HepG2 (cell line): ENCODE results near the gene NCAPD2. TPM values are rescaled to one million over a fixed set of nuclear protein-coding genes. Genes with fewer than 3 reads are reported as not detected.
A peak's percentile ranks its signal among the peaks of the same experiment; 100 is the strongest.

Source experiments
- HNF4A ChIP-seq: sonication (generic); formaldehyde crosslinking; IDR thresholded peaks from 2 replicates; pipeline ENCODE4 v1.4.0; 2020; ENCODE audit warnings: missing genetic modification reagents
- JUND ChIP-seq: sonication (generic); formaldehyde crosslinking; IDR thresholded peaks from 2 replicates; pipeline ENCODE4 v1.8.0; 2022; ENCODE audit warnings: mild to moderate bottlenecking, missing genetic modification reagents
- KDM4B ChIP-seq: sonication (generic); formaldehyde crosslinking; IDR thresholded peaks from 2 replicates; pipeline ENCODE4 v1.4.0; 2020; ENCODE audit warnings: missing genetic modification reagents
- LCORL ChIP-seq, 2 experiments: fragments of 450-650 bp in 1 of 2; sonication (generic) in 1 of 2; formaldehyde crosslinking in 1 of 2; IDR thresholded peaks; 2 replicates each; pipeline versions ENCODE4 v1.5.0 to v1.6.1; 2017 to 2020; ENCODE audit warnings: antibody characterized with exemption in 1 of 2, missing genetic modification reagents in 1 of 2
- NCOR1 ChIP-seq: fragments of 200-600 bp; sonication (generic); IDR thresholded peaks from 2 replicates; pipeline ENCODE4 v1.7.0; 2017; ENCODE audit warnings: antibody characterized with exemption, low read length, borderline replicate concordance
- NR2F6 ChIP-seq, 2 experiments: IDR thresholded peaks; 2 replicates each; pipeline ENCODE4 v1.6.1; 2016; ENCODE audit warnings: antibody characterized with exemption in 1 of 2, mild to moderate bottlenecking in 1 of 2
- PHF20 ChIP-seq: sonication (generic); formaldehyde crosslinking; IDR thresholded peaks from 2 replicates; pipeline ENCODE4 v1.5.0; 2020; ENCODE audit warnings: mild to moderate bottlenecking, missing genetic modification reagents
- REPIN1 ChIP-seq: sonication (generic); formaldehyde crosslinking; IDR thresholded peaks from 2 replicates; pipeline ENCODE4 v1.8.0; 2022; ENCODE audit warnings: missing genetic modification reagents, low read depth, mild to moderate bottlenecking, borderline replicate concordance
- ZNF441 ChIP-seq: sonication (generic); formaldehyde crosslinking; IDR thresholded peaks from 2 replicates; pipeline ENCODE4 v1.7.0; 2021; ENCODE audit warnings: missing genetic modification reagents, borderline replicate concordance
- polyA plus RNA-seq, 8 experiments: library from polyadenylated mRNA; depleted of rRNA in 3 of 8; stranded (reverse) in 7 of 8; unstranded in 1 of 8; fragments of >200 nt; fragmentation: Illumina TruSeq in 4 of 8; extraction: Trizol in 4 of 8; gene quantifications; 2 replicates each; pipeline versions ENCODE4 v1.2.1 to v1.2.3, GENCODE V29; 2011 to 2016; ENCODE audit warnings: low read depth in 4 of 8, missing spikeins in 1 of 8, mixed read lengths in 1 of 8; ENCODE audit not compliant: insufficient read depth in 1 of 8
- total RNA-seq, 5 experiments: library from RNA; depleted of rRNA; stranded (reverse); fragments of >200 nt; fragmentation: Illumina TruSeq; extraction: Trizol; gene quantifications; 2 replicates each; pipeline ENCODE4 v1.2.3, GENCODE V29; 2016; ENCODE audit warnings: low read depth in 1 of 5
- TF ChIP-seq, protein P1 (sequence below): sonication (generic); formaldehyde crosslinking; IDR thresholded peaks from 2 replicates; pipeline ENCODE4 v1.5.1; 2020; ENCODE audit warnings: mild to moderate bottlenecking, missing genetic modification reagents, borderline replicate concordance
- TF ChIP-seq, protein P2 (sequence below): IDR thresholded peaks from 2 replicates; pipeline ENCODE4 v1.6.1; 2016; ENCODE audit warnings: missing biosample characterization, missing genetic modification reagents, low read depth
- TF ChIP-seq, protein P3 (sequence below): sonication (generic); formaldehyde crosslinking; IDR thresholded peaks from 2 replicates; pipeline ENCODE4 v1.4.0; 2020; ENCODE audit warnings: missing genetic modification reagents, borderline replicate concordance
- TF ChIP-seq, protein P4 (sequence below): sonication (generic); formaldehyde crosslinking; IDR thresholded peaks from 2 replicates; pipeline ENCODE4 v1.5.0; 2020; ENCODE audit warnings: mild to moderate bottlenecking, missing genetic modification reagents, borderline replicate concordance

NCAPD2 gene
- total and polyA plus RNA-seq, 2 of the 13 experiments (the other 11 are each of a cell fraction or from before 2014, with no cell fraction given): 51.1 to 65.6 TPM

DNA sequence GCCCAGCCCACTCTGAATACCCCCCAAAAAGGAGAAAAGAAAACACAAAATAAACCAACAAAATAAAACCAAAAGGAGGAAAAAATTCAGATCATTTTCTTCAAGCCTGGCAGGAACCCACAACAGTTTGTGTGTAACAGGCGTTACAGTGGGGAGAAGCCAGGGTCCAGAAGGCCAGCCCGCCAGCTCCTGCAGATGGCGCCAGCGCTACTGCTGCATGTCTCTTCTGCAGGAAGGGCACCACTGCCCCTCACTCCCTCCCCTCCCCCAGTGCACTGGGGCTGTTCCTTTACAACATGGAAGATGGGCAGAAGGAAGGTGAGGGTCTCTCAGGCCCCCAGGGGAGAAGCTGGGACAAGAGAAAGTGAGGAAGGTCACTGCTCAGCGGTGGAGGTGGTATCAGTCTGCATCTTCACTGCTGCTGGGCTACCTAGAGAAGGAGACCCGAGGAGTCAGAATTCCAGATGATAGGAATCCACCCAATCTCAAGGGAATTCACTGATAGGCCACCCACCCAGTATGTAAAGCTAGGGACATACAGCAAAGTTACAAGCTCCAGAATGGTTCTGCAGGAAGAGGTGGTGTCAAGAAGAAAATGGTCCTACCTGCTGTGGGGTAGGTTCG is 76.5 kb downstream of the NCAPD2 start (continued):
- TF ChIP-seq PHF20 (CRISPR knock-in tag) (0 out of 2 replicates have a peak, but pooled peaks have one; percentile 38), NR2F6 (IDR thresholded peaks at IDR 0.05) (no peak), NR2F6 (CRISPR knock-in tag; IDR thresholded peaks at IDR 0.05) (no peak), HNF4A (CRISPR knock-in tag) (peak; percentile 81), JUND (CRISPR knock-in tag) (no peak), LCORL (IDR thresholded peaks at IDR 0.05) (no peak), LCORL (CRISPR knock-in tag; IDR thresholded peaks at IDR 0.05) (no peak), ZNF441 (no peak), NCOR1 (0 out of 2 replicates have a peak, but pooled peaks have one; percentile 28), REPIN1 (CRISPR knock-in tag) (no peak), KDM4B (CRISPR knock-in tag) (no peak)
- TF ChIP-seq, protein P1, sequence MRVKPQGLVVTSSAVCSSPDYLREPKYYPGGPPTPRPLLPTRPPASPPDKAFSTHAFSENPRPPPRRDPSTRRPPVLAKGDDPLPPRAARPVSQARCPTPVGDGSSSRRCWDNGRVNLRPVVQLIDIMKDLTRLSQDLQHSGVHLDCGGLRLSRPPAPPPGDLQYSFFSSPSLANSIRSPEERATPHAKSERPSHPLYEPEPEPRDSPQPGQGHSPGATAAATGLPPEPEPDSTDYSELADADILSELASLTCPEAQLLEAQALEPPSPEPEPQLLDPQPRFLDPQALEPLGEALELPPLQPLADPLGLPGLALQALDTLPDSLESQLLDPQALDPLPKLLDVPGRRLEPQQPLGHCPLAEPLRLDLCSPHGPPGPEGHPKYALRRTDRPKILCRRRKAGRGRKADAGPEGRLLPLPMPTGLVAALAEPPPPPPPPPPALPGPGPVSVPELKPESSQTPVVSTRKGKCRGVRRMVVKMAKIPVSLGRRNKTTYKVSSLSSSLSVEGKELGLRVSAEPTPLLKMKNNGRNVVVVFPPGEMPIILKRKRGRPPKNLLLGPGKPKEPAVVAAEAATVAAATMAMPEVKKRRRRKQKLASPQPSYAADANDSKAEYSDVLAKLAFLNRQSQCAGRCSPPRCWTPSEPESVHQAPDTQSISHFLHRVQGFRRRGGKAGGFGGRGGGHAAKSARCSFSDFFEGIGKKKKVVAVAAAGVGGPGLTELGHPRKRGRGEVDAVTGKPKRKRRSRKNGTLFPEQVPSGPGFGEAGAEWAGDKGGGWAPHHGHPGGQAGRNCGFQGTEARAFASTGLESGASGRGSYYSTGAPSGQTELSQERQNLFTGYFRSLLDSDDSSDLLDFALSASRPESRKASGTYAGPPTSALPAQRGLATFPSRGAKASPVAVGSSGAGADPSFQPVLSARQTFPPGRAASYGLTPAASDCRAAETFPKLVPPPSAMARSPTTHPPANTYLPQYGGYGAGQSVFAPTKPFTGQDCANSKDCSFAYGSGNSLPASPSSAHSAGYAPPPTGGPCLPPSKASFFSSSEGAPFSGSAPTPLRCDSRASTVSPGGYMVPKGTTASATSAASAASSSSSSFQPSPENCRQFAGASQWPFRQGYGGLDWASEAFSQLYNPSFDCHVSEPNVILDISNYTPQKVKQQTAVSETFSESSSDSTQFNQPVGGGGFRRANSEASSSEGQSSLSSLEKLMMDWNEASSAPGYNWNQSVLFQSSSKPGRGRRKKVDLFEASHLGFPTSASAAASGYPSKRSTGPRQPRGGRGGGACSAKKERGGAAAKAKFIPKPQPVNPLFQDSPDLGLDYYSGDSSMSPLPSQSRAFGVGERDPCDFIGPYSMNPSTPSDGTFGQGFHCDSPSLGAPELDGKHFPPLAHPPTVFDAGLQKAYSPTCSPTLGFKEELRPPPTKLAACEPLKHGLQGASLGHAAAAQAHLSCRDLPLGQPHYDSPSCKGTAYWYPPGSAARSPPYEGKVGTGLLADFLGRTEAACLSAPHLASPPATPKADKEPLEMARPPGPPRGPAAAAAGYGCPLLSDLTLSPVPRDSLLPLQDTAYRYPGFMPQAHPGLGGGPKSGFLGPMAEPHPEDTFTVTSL (CRISPR knock-in tag): no peak
- TF ChIP-seq, protein P2, sequence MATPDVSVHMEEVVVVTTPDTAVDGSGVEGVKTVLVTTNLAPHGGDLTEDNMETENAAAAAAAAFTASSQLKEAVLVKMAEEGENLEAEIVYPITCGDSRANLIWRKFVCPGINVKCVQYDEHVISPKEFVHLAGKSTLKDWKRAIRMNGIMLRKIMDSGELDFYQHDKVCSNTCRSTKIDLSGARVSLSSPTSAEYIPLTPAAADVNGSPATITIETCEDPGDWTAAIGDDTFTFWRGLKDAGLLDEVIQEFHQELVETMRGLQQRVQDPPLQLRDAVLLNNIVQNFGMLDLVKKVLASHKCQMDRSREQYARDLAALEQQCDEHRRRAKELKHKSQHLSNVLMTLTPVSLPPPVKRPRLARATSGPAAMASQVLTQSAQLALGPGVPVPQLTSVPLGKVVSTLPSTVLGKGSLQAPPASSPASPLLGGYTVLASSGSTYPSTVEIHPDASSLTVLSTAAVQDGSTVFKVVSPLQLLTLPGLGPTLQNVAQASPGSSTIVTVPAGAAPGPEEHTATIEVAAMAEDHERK (CRISPR knock-in tag): no peak
- TF ChIP-seq, protein P3, sequence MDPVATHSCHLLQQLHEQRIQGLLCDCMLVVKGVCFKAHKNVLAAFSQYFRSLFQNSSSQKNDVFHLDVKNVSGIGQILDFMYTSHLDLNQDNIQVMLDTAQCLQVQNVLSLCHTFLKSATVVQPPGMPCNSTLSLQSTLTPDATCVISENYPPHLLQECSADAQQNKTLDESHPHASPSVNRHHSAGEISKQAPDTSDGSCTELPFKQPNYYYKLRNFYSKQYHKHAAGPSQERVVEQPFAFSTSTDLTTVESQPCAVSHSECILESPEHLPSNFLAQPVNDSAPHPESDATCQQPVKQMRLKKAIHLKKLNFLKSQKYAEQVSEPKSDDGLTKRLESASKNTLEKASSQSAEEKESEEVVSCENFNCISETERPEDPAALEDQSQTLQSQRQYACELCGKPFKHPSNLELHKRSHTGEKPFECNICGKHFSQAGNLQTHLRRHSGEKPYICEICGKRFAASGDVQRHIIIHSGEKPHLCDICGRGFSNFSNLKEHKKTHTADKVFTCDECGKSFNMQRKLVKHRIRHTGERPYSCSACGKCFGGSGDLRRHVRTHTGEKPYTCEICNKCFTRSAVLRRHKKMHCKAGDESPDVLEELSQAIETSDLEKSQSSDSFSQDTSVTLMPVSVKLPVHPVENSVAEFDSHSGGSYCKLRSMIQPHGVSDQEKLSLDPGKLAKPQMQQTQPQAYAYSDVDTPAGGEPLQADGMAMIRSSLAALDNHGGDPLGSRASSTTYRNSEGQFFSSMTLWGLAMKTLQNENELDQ (CRISPR knock-in tag): no peak
- TF ChIP-seq, protein P4, sequence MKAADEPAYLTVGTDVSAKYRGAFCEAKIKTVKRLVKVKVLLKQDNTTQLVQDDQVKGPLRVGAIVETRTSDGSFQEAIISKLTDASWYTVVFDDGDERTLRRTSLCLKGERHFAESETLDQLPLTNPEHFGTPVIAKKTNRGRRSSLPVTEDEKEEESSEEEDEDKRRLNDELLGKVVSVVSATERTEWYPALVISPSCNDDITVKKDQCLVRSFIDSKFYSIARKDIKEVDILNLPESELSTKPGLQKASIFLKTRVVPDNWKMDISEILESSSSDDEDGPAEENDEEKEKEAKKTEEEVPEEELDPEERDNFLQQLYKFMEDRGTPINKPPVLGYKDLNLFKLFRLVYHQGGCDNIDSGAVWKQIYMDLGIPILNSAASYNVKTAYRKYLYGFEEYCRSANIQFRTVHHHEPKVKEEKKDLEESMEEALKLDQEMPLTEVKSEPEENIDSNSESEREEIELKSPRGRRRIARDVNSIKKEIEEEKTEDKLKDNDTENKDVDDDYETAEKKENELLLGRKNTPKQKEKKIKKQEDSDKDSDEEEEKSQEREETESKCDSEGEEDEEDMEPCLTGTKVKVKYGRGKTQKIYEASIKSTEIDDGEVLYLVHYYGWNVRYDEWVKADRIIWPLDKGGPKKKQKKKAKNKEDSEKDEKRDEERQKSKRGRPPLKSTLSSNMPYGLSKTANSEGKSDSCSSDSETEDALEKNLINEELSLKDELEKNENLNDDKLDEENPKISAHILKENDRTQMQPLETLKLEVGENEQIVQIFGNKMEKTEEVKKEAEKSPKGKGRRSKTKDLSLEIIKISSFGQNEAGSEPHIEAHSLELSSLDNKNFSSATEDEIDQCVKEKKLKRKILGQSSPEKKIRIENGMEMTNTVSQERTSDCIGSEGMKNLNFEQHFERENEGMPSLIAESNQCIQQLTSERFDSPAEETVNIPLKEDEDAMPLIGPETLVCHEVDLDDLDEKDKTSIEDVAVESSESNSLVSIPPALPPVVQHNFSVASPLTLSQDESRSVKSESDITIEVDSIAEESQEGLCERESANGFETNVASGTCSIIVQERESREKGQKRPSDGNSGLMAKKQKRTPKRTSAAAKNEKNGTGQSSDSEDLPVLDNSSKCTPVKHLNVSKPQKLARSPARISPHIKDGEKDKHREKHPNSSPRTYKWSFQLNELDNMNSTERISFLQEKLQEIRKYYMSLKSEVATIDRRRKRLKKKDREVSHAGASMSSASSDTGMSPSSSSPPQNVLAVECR: peak; percentile 35; the same call in 1 of the 2 replicates
